ENCODE data around the gene FAM222B. TPM values are rescaled to one million over a fixed set of nuclear protein-coding genes. Genes with fewer than 3 reads are reported as not detected.
A peak's percentile ranks its signal among the peaks of the same experiment; 100 is the strongest.

The FAM222B gene
- total RNA-seq, 4 donors from 2014 or later, result 28.1 to 55.8 (median 44.6) TPM

- peaks cover 3 to 43% (median 19%) of the 10 kb centered on the region in 4 donors for H3K4me1 ChIP-seq
Observed at GRCh38 chr17:28750178-28751047, 92.2 kb downstream of the FAM222B start.

GRCh38 chr17:28749516-28750177, 92.9 kb downstream of the FAM222B start:
- H3K27me3 ChIP-seq, result no peaks in the 10 kb centered on the region
- no peaks in the 10 kb centered on the region for H3K9me3 ChIP-seq
- peaks cover 0 to 40% (median 0%) of the 10 kb centered on the region in 3 donors for H3K36me3 ChIP-seq
- TF ChIP-seq CTCF (IDR thresholded peaks at IDR 0.05) (no peak), POLR2A (IDR thresholded peaks at IDR 0.05) (no peak)
- H3K27ac ChIP-seq, result peak overlapping the region; percentile 50 to 100 (median 78)
- peak overlapping the region in 2 of 4 donors; percentile 3 to 4 for H3K4me3 ChIP-seq
- DNase-seq, result peak in 1 of 3 donors; percentile 56
- H3K4me1 ChIP-seq, result peaks cover 3 to 47% (median 24%) of the 10 kb centered on the region in 4 donors

More at GRCh38 chr17:28750178-28751047, 92.2 kb downstream of the FAM222B start:
- H3K4me3 ChIP-seq, result peak overlapping the region in 1 of 4 donors; percentile 3
- H3K9me3 ChIP-seq, result no peaks in the 10 kb centered on the region
- peak overlapping the region; percentile 50 to 100 (median 78) for H3K27ac ChIP-seq
- DNase-seq, result peak; percentile 94 to 98 (median 98)
- peak in 1 of 2 donors; percentile 21 for TF ChIP-seq POLR2A (IDR thresholded peaks at IDR 0.05)
- TF ChIP-seq CTCF (IDR thresholded peaks at IDR 0.05), result peak; percentile 100
- H3K36me3 ChIP-seq, result peaks cover 0 to 40% (median 0%) of the 10 kb centered on the region in 3 donors
- H3K27me3 ChIP-seq, result no peaks in the 10 kb centered on the region

- H3K9me3 ChIP-seq, result no peaks in the 10 kb centered on the region
- TF ChIP-seq POLR2A (IDR thresholded peaks at IDR 0.05) (no peak), CTCF (IDR thresholded peaks at IDR 0.05) (no peak)
- no peak for DNase-seq
- no peaks in the 10 kb centered on the region for H3K27me3 ChIP-seq
- H3K27ac ChIP-seq, result peak overlapping the region; percentile 12 to 100 (median 78)
- peaks cover 3 to 47% (median 24%) of the 10 kb centered on the region in 4 donors for H3K4me1 ChIP-seq
- peak overlapping the region in 1 of 4 donors; percentile 4 for H3K4me3 ChIP-seq
- H3K36me3 ChIP-seq, result peaks cover 0 to 40% (median 0%) of the 10 kb centered on the region in 3 donors
Observed at GRCh38 chr17:28748852-28749515, 93.6 kb downstream of the FAM222B start.

- peak overlapping the region in 2 of 4 donors; percentile 37 to 92 for H3K4me3 ChIP-seq
- no peaks in the 10 kb centered on the region for H3K27me3 ChIP-seq
- H3K27ac ChIP-seq, result peak overlapping the region; percentile 27 to 100 (median 99)
- no peaks in the 10 kb centered on the region for H3K9me3 ChIP-seq
- peaks cover 0 to 40% (median 0%) of the 10 kb centered on the region in 3 donors for H3K36me3 ChIP-seq
- H3K4me1 ChIP-seq, result peaks cover 3 to 51% (median 24%) of the 10 kb centered on the region in 4 donors
- TF ChIP-seq CTCF (IDR thresholded peaks at IDR 0.05) (no peak), POLR2A (IDR thresholded peaks at IDR 0.05) (no peak)
- DNase-seq, result no peak
Observed at GRCh38 chr17:28747801-28748750, 94.5 kb downstream of the FAM222B start.
